SK-N-SH treated with all-trans-retinoic acid at 6 μM for 48 hours (cell line): ENCODE measurements around the gene EPN3.

Experiments used
- ATAC-seq: fragments of 200-7000 bp; cut with Tn5 transposase; 3 replicates; pipeline ENCODE4 v1.9.1; 2020; ENCODE audit warnings: mild to moderate bottlenecking, moderate library complexity
- ARNTL ChIP-seq: fragments of 450-650 bp; formaldehyde crosslinking; IDR thresholded peaks from 2 replicates; pipeline ENCODE4 v1.5.0; 2020; ENCODE audit warnings: low read depth, mild to moderate bottlenecking, moderate library complexity, borderline replicate concordance
- BACH2 ChIP-seq: fragments of 250-450 bp; sonication (Bioruptor Pico); IDR thresholded peaks from 2 replicates; pipeline ENCODE4 v1.9.0; 2021; ENCODE audit warnings: mild to moderate bottlenecking, borderline replicate concordance
- CSDC2 ChIP-seq: fragments of 250-450 bp; sonication (Bioruptor Pico); IDR thresholded peaks from 2 replicates; pipeline ENCODE4 v1.5.0; 2020; ENCODE audit warnings: mild to moderate bottlenecking, moderate library complexity
- ESRRG ChIP-seq: fragments of 250-450 bp; sonication (Bioruptor Pico); IDR thresholded peaks from 2 replicates; pipeline ENCODE4 v1.6.1; 2021; ENCODE audit warnings: mild to moderate bottlenecking
- GLIS3 ChIP-seq: fragments of 250-450 bp; sonication (Bioruptor Pico); IDR thresholded peaks from 2 replicates; pipeline ENCODE4 v1.5.0; 2020; ENCODE audit warnings: mild to moderate bottlenecking, moderate library complexity
- ISL1 ChIP-seq: fragments of 250-450 bp; sonication (Bioruptor Pico); IDR thresholded peaks from 2 replicates; pipeline ENCODE4 v2.1.2; 2022; ENCODE audit warnings: mild to moderate bottlenecking, moderate library complexity
- OSR1 ChIP-seq: fragments of 250-450 bp; sonication (Bioruptor Pico); IDR thresholded peaks from 2 replicates; pipeline ENCODE4 v1.8.0; 2022; ENCODE audit warnings: moderate library complexity, mild to moderate bottlenecking, inconsistent platforms
- PATZ1 ChIP-seq: fragments of 250-450 bp; sonication (Bioruptor Pico); IDR thresholded peaks from 2 replicates; pipeline ENCODE4 v1.8.0; 2020; ENCODE audit warnings: mild to moderate bottlenecking, moderate library complexity, borderline replicate concordance
- PPARA ChIP-seq: fragments of 250-450 bp; sonication (Bioruptor Pico); IDR thresholded peaks from 2 replicates; pipeline ENCODE4 v1.5.0; 2020; ENCODE audit warnings: mild to moderate bottlenecking, borderline replicate concordance
- RARB ChIP-seq: fragments of 250-450 bp; sonication (Bioruptor Pico); IDR thresholded peaks from 2 replicates; pipeline ENCODE4 v1.8.0; 2021; ENCODE audit warnings: mild to moderate bottlenecking, moderate library complexity
- SNAI2 ChIP-seq: fragments of 250-450 bp; sonication (Bioruptor Pico); IDR thresholded peaks from 2 replicates; pipeline ENCODE4 v1.5.0; 2020; ENCODE audit warnings: mild to moderate bottlenecking, moderate library complexity
- TCF4 ChIP-seq: fragments of 250-450 bp; sonication (Bioruptor Pico); IDR thresholded peaks from 2 replicates; pipeline ENCODE4 v1.8.0; 2021; ENCODE audit warnings: mild to moderate bottlenecking, moderate library complexity, borderline replicate concordance
- TOX ChIP-seq: fragments of 250-450 bp; sonication (Bioruptor Pico); IDR thresholded peaks from 2 replicates; pipeline ENCODE4 v1.8.0; 2021; ENCODE audit warnings: mild to moderate bottlenecking, moderate library complexity, borderline replicate concordance
- ZC3H10 ChIP-seq: fragments of 250-450 bp; sonication (Bioruptor Pico); IDR thresholded peaks from 2 replicates; pipeline ENCODE4 v1.5.1; 2021; ENCODE audit warnings: mild to moderate bottlenecking, moderate library complexity
- ZFP3 ChIP-seq: fragments of 250-450 bp; sonication (Bioruptor Pico); IDR thresholded peaks from 2 replicates; pipeline ENCODE4 v1.5.0; 2020; ENCODE audit warnings: mild to moderate bottlenecking, moderate library complexity
- ZFP30 ChIP-seq: fragments of 450-650 bp; formaldehyde crosslinking; IDR thresholded peaks from 2 replicates; pipeline ENCODE4 v1.5.0; 2022; ENCODE audit warnings: mild to moderate bottlenecking, moderate library complexity
- ZNF565 ChIP-seq: fragments of 450-650 bp; formaldehyde crosslinking; conservative IDR thresholded peaks from 2 replicates; pipeline ENCODE4 v1.5.0; 2020; ENCODE audit warnings: low read depth, mild to moderate bottlenecking, moderate library complexity
- ZNF70 ChIP-seq: fragments of 450-650 bp; formaldehyde crosslinking; IDR thresholded peaks from 2 replicates; pipeline ENCODE4 v1.5.0; 2020; ENCODE audit warnings: mild to moderate bottlenecking, moderate library complexity
- ZNF8 ChIP-seq: fragments of 450-650 bp; formaldehyde crosslinking; IDR thresholded peaks from 2 replicates; pipeline ENCODE4 v1.5.0; 2020; ENCODE audit warnings: mild to moderate bottlenecking, moderate library complexity
- TF ChIP-seq, protein P1 (sequence below): fragments of 250-450 bp; sonication (Bioruptor Pico); IDR thresholded peaks from 2 replicates; pipeline ENCODE4 v1.5.1; 2021; ENCODE audit warnings: mild to moderate bottlenecking, moderate library complexity
- TF ChIP-seq, protein P2 (sequence below): fragments of 250-450 bp; sonication (Bioruptor Pico); IDR thresholded peaks from 2 replicates; pipeline ENCODE4 v1.5.1; 2020; ENCODE audit warnings: low read depth, mild to moderate bottlenecking, moderate library complexity
- TF ChIP-seq, protein P3 (sequence below): fragments of 250-450 bp; sonication (Bioruptor Pico); IDR thresholded peaks from 2 replicates; pipeline ENCODE4 v1.5.0; 2020; ENCODE audit warnings: mild to moderate bottlenecking, moderate library complexity

EPN3 gene

GRCh38 chr17:50546701-50547034 lies 14.1 kb downstream of the EPN3 start:
- TF ChIP-seq ARNTL (CRISPR knock-in tag) (no peak), ISL1 (CRISPR knock-in tag) (no peak), ZNF8 (CRISPR knock-in tag) (no peak), TOX (CRISPR knock-in tag) (no peak), RARB (no peak), ZNF565 (CRISPR knock-in tag) (no peak), PATZ1 (no peak), ZC3H10 (CRISPR knock-in tag) (no peak)
- TF ChIP-seq, protein P1, sequence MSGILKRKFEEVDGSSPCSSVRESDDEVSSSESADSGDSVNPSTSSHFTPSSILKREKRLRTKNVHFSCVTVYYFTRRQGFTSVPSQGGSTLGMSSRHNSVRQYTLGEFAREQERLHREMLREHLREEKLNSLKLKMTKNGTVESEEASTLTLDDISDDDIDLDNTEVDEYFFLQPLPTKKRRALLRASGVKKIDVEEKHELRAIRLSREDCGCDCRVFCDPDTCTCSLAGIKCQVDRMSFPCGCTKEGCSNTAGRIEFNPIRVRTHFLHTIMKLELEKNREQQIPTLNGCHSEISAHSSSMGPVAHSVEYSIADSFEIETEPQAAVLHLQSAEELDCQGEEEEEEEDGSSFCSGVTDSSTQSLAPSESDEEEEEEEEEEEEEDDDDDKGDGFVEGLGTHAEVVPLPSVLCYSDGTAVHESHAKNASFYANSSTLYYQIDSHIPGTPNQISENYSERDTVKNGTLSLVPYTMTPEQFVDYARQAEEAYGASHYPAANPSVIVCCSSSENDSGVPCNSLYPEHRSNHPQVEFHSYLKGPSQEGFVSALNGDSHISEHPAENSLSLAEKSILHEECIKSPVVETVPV (CRISPR knock-in tag), result no peak
- TF ChIP-seq, protein P2, sequence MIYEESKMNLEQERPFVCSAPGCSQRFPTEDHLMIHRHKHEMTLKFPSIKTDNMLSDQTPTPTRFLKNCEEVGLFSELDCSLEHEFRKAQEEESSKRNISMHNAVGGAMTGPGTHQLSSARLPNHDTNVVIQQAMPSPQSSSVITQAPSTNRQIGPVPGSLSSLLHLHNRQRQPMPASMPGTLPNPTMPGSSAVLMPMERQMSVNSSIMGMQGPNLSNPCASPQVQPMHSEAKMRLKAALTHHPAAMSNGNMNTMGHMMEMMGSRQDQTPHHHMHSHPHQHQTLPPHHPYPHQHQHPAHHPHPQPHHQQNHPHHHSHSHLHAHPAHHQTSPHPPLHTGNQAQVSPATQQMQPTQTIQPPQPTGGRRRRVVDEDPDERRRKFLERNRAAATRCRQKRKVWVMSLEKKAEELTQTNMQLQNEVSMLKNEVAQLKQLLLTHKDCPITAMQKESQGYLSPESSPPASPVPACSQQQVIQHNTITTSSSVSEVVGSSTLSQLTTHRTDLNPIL (CRISPR knock-in tag), result no peak
- ATAC-seq, result no peak

GRCh38 chr17:50547035-50547735 lies 14.7 kb downstream of the EPN3 start, which contains the start of gene SPATA20:
TSS of gene SPATA20 (plus strand) at chr17:50547174. CDS start at chr17:50547209, 35 bp downstream.
- TF ChIP-seq BACH2 (CRISPR knock-in tag) (no peak), TCF4 (CRISPR knock-in tag) (no peak), ZC3H10 (CRISPR knock-in tag) (no peak), GLIS3 (no peak), RARB (no peak), ARNTL (CRISPR knock-in tag) (no peak), CSDC2 (CRISPR knock-in tag) (no peak), ZFP3 (CRISPR knock-in tag) (peak; percentile 40), ZNF565 (CRISPR knock-in tag) (no peak), ESRRG (CRISPR knock-in tag) (no peak), ZNF8 (CRISPR knock-in tag) (no peak), PPARA (no peak), ZNF70 (CRISPR knock-in tag) (no peak), SNAI2 (peak; percentile 28; the same call in 1 of the 2 replicates), ZFP30 (CRISPR knock-in tag) (no peak)
- TF ChIP-seq, protein P3, sequence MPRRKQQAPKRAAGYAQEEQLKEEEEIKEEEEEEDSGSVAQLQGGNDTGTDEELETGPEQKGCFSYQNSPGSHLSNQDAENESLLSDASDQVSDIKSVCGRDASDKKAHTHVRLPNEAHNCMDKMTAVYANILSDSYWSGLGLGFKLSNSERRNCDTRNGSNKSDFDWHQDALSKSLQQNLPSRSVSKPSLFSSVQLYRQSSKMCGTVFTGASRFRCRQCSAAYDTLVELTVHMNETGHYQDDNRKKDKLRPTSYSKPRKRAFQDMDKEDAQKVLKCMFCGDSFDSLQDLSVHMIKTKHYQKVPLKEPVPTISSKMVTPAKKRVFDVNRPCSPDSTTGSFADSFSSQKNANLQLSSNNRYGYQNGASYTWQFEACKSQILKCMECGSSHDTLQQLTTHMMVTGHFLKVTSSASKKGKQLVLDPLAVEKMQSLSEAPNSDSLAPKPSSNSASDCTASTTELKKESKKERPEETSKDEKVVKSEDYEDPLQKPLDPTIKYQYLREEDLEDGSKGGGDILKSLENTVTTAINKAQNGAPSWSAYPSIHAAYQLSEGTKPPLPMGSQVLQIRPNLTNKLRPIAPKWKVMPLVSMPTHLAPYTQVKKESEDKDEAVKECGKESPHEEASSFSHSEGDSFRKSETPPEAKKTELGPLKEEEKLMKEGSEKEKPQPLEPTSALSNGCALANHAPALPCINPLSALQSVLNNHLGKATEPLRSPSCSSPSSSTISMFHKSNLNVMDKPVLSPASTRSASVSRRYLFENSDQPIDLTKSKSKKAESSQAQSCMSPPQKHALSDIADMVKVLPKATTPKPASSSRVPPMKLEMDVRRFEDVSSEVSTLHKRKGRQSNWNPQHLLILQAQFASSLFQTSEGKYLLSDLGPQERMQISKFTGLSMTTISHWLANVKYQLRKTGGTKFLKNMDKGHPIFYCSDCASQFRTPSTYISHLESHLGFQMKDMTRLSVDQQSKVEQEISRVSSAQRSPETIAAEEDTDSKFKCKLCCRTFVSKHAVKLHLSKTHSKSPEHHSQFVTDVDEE (CRISPR knock-in tag), result peak; percentile 72
- TF ChIP-seq, protein P1 (CRISPR knock-in tag), result no peak
- TF ChIP-seq, all 23 proteins: peak for 3
- peak; percentile 92 for ATAC-seq

- ATAC-seq, result no peak
Observed at GRCh38 chr17:50547736-50548083, 15.2 kb downstream of the EPN3 start.

More at GRCh38 chr17:50547736-50548083, 15.2 kb downstream of the EPN3 start:
- TF ChIP-seq ZFP3 (CRISPR knock-in tag) (no peak), TCF4 (CRISPR knock-in tag) (no peak), OSR1 (CRISPR knock-in tag) (no peak), CSDC2 (CRISPR knock-in tag) (no peak), ESRRG (CRISPR knock-in tag) (no peak), ZNF565 (CRISPR knock-in tag) (no peak), GLIS3 (no peak)
- TF ChIP-seq, protein P1 (CRISPR knock-in tag), result no peak
